SK-N-SH (cell line): ENCODE data around the gene PRMT3. TPM values are rescaled to one million over a fixed set of nuclear protein-coding genes. Genes with fewer than 3 reads are reported as not detected.

Source experiments
- CTCF ChIA-PET: fragments of 300-600, 350-600 bp; formaldehyde crosslinking; extraction: SDS; loops from one replicate; lab custom pipeline; 2021; lab: Yijun Ruan, JAX
- POLR2A ChIA-PET: fragments of 350-600 bp; sonication (Branson Sonifier 250); formaldehyde crosslinking; extraction: SDS; loops from one replicate; lab custom pipeline; 2020; ENCODE audit warnings: antibody characterized with exemption, inconsistent platforms; lab: Yijun Ruan, JAX
- DNase-seq: peaks from one replicate; pipeline ENCODE4 v3.0.0; 2012
- H2AFZ ChIP-seq: fragments of 200-600 bp; sonication (generic); 2 replicates; pipeline ENCODE4 v1.8.1; 2016; ENCODE audit warnings: antibody characterized with exemption, mild to moderate bottlenecking, low read depth
- H3F3A ChIP-seq: fragments of 200-600 bp; sonication (generic); replicated peaks from 2 replicates; pipeline ENCODE3; 2016; ENCODE audit warnings: antibody characterized with exemption, mild to moderate bottlenecking; ENCODE audit not compliant: insufficient read depth
- H3K27ac ChIP-seq, 2 experiments: fragments of 200-500 bp in 1 of 2; fragments of 200-600 bp in 1 of 2; sonication (Bioruptor generic) in 1 of 2; sonication (generic), shearing (Covaris generic) in 1 of 2; 2 replicates each; pipeline versions ENCODE4 v1.5.1 to v1.6.1; 2014 to 2016; ENCODE audit warnings: low read depth in 2 of 2, inconsistent platforms in 1 of 2, low read length in 1 of 2, mild to moderate bottlenecking in 1 of 2, mixed read lengths in 1 of 2
- H3K27me3 ChIP-seq: fragments of 200-600 bp; sonication (generic), shearing (Covaris generic); 2 replicates; pipeline ENCODE4 v1.6.1; 2016; ENCODE audit warnings: mixed run types; ENCODE audit not compliant: insufficient read depth
- H3K36me3 ChIP-seq, 2 experiments: fragments of 200-500 bp in 1 of 2; fragments of 200-600 bp in 1 of 2; sonication (Bioruptor generic) in 1 of 2; sonication (generic) in 1 of 2; replicated peaks in 1 of 2; 2 replicates each; pipeline versions ENCODE3 to v1.5.1; 2014 to 2016; ENCODE audit warnings: low read length in 1 of 2, mild to moderate bottlenecking in 1 of 2; ENCODE audit not compliant: insufficient read depth in 2 of 2, control insufficient read depth in 1 of 2
- H3K4me1 ChIP-seq, 2 experiments: fragments of 200-500 bp in 1 of 2; fragments of 200-600 bp in 1 of 2; sonication (Bioruptor generic) in 1 of 2; sonication (generic), shearing (Covaris generic) in 1 of 2; 2 replicates each; pipeline versions ENCODE4 v1.5.1 to v1.6.1; 2014 to 2016; ENCODE audit warnings: low read depth in 1 of 2, low read length in 1 of 2, mixed run types in 1 of 2; ENCODE audit not compliant: insufficient read depth in 2 of 2, control insufficient read depth in 1 of 2
- H3K4me2 ChIP-seq: fragments of 200-600 bp; sonication (generic), shearing (Covaris generic); 2 replicates; pipeline ENCODE4 v1.6.1; 2017; ENCODE audit warnings: mixed run types
- H3K4me3 ChIP-seq, 2 experiments: fragments of 200-500 bp in 1 of 2; fragments of 200-600 bp in 1 of 2; sonication (Bioruptor generic) in 1 of 2; sonication (generic), shearing (Covaris generic) in 1 of 2; 2 replicates each; pipeline versions ENCODE4 v1.5.1 to v1.8.1; 2014 to 2016; ENCODE audit warnings: low read depth in 2 of 2, inconsistent platforms in 1 of 2, low read length in 1 of 2, mild to moderate bottlenecking in 1 of 2, mixed read lengths in 1 of 2, moderate library complexity in 1 of 2
- H3K79me2 ChIP-seq: fragments of 200-600 bp; sonication (generic); 2 replicates; pipeline ENCODE4 v1.8.1; 2017; ENCODE audit warnings: mild to moderate bottlenecking; ENCODE audit not compliant: insufficient read depth
- H3K9ac ChIP-seq: fragments of 200-600 bp; sonication (generic); 2 replicates; pipeline ENCODE4 v1.6.1; 2017; ENCODE audit warnings: mixed run types
- H3K9me2 ChIP-seq: fragments of 200-600 bp; sonication (generic); 2 replicates; pipeline ENCODE4 v1.6.1; 2017; ENCODE audit warnings: mixed run types
- H3K9me3 ChIP-seq: fragments of 200-600 bp; sonication (generic); 2 replicates; pipeline ENCODE4 v1.6.1; 2017; ENCODE audit warnings: mixed run types, mild to moderate bottlenecking, moderate library complexity
- H4K20me1 ChIP-seq: fragments of 200-600 bp; sonication (generic); 2 replicates; pipeline ENCODE4 v1.6.1; 2017; ENCODE audit warnings: mild to moderate bottlenecking, mixed run types; ENCODE audit not compliant: insufficient read depth
- CHD2 ChIP-seq: fragments of 150-350 bp; IDR thresholded peaks from 2 replicates; pipeline ENCODE4 v1.6.1; 2018; ENCODE audit warnings: low read length; ENCODE audit not compliant: partially characterized antibody
- CTCF ChIP-seq: fragments of 200-600 bp; sonication (generic); IDR thresholded peaks from 2 replicates; pipeline ENCODE4 v1.6.1; 2017; ENCODE audit warnings: antibody characterized with exemption, mild to moderate bottlenecking, moderate library complexity
- EP300 ChIP-seq, 2 experiments: IDR thresholded peaks; 2 replicates each; pipeline versions ENCODE4 v1.4.0 to v1.6.1; 2012; ENCODE audit warnings: borderline replicate concordance in 1 of 2, low read depth in 1 of 2, low read length in 1 of 2
- FOXJ3 ChIP-seq: sonication (generic); formaldehyde crosslinking; IDR thresholded peaks from 2 replicates; pipeline ENCODE4 v1.5.1; 2020; ENCODE audit warnings: mild to moderate bottlenecking, missing genetic modification reagents
- GABPA ChIP-seq: IDR thresholded peaks from 2 replicates; pipeline ENCODE4 v1.4.0; 2012; ENCODE audit warnings: low read depth, mild to moderate bottlenecking
- GATA2 ChIP-seq: sonication (generic); formaldehyde crosslinking; IDR thresholded peaks from 2 replicates; pipeline ENCODE4 v1.5.0; 2020; ENCODE audit warnings: mild to moderate bottlenecking, missing genetic modification reagents
- MXI1 ChIP-seq: IDR thresholded peaks from 2 replicates; pipeline ENCODE4 v1.6.1; 2012; ENCODE audit warnings: mild to moderate bottlenecking, low read depth, low read length, improper control_type of control experiment
- RAD21 ChIP-seq: IDR thresholded peaks from 2 replicates; pipeline ENCODE4 v1.6.1; 2012; ENCODE audit warnings: mild to moderate bottlenecking, low read length
- RCOR1 ChIP-seq: fragments of 150-350 bp; IDR thresholded peaks from 2 replicates; pipeline ENCODE4 v1.6.1; 2017; ENCODE audit warnings: antibody characterized with exemption, low read length
- RXRA ChIP-seq: IDR thresholded peaks from 2 replicates; pipeline ENCODE4 v1.4.0; 2012; ENCODE audit warnings: low read depth, mild to moderate bottlenecking, borderline replicate concordance
- TCF12 ChIP-seq: IDR thresholded peaks from 2 replicates; pipeline ENCODE4 v1.4.0; 2012
- WGBS: methylation state at CpG from one replicate; pipeline ENCODE4 v1.1.6; 2017; ENCODE audit warnings: low lambda C conversion rate; 5-methylcytosine and 5-hydroxymethylcytosine counted together
- polyA plus RNA-seq, 3 experiments: library from polyadenylated mRNA; depleted of rRNA; stranded (reverse); fragments of >200 nt; gene quantifications; 2 replicates each; pipeline ENCODE4 v1.2.3, GENCODE V29; 2012
- TF ChIP-seq, protein P1 (sequence below): IDR thresholded peaks from 2 replicates; pipeline ENCODE4 v1.4.0; 2012; ENCODE audit warnings: low read depth, borderline replicate concordance

Gene PRMT3
- polyA plus RNA-seq, 1 of the 3 experiments (the other 2 are of a cell fraction), result 10.8 TPM

- Histone ChIP-seq H3K36me3 (no peaks in the 10 kb centered on the region), H4K20me1 (no peaks in the 10 kb centered on the region), H3K27me3 (no peaks in the 10 kb centered on the region), H3K27ac (peak overlapping the region in 1 of 2 experiments; percentile 85; a peak in 2 of 4 replicates), H3K4me3 (no peak overlapping the region), H2AFZ (no peak overlapping the region), H3F3A (no peaks in the 10 kb centered on the region)
- WGBS, result 61% methylated on average over 3 of the region's 3 CpGs
- POLR2A ChIA-PET, result no interaction called here
- TF ChIP-seq TCF12 (no peak), RXRA (no peak)
- TF ChIP-seq, protein P1, sequence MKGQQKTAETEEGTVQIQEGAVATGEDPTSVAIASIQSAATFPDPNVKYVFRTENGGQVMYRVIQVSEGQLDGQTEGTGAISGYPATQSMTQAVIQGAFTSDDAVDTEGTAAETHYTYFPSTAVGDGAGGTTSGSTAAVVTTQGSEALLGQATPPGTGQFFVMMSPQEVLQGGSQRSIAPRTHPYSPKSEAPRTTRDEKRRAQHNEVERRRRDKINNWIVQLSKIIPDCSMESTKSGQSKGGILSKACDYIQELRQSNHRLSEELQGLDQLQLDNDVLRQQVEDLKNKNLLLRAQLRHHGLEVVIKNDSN, result no peak
- TF ChIP-seq, all 33 proteins: peak for 0
- Histone ChIP-seq H3K4me1 (peaks cover 0 to 17% of the 10 kb centered on the region in 2 experiments; a peak in 2 of 4 replicates), H3K79me2 (no peaks in the 10 kb centered on the region), H3K9ac (no peak overlapping the region), H3K9me2 (no peaks in the 10 kb centered on the region), H3K9me3 (no peaks in the 10 kb centered on the region), H3K4me2 (no peak overlapping the region)
- no peak for DNase-seq
- CTCF ChIA-PET, result interaction anchor here (1.0 to 1.9 kb wide), 2 partner anchors 72 to 73 kb away, joined by 3 to 8 read pairs; no protein-coding TSS in a partner anchor
Measured at GRCh38 chr11:20536365-20536764, 148.8 kb downstream of the PRMT3 start.

- H3F3A ChIP-seq, result no peaks in the 10 kb centered on the region
- peak; percentile 92 for TF ChIP-seq RCOR1
- peak; percentile 19 for TF ChIP-seq RAD21
- peak; percentile 91 for TF ChIP-seq GATA2 (CRISPR knock-in tag)
- TF ChIP-seq MXI1, result peak; percentile 71
- peak; percentile 74 for TF ChIP-seq CHD2
- no peak for TF ChIP-seq GABPA
- peak in 1 of 2 experiments; percentile 87; a peak in 2 of 4 replicates for TF ChIP-seq EP300 (IDR thresholded peaks at IDR 0.05; ENCODE audit: borderline replicate concordance in 1 of 2, low read depth in 1 of 2, low read length in 1 of 2)
- TF ChIP-seq FOXJ3 (CRISPR knock-in tag), result peak; percentile 75; the same call in 1 of the 2 replicates
- TF ChIP-seq CTCF, result no peak
- H3K4me2 ChIP-seq, result no peak overlapping the region
- ChIA-PET POLR2A (no interaction called here), CTCF (interaction anchor here (1.0 to 1.9 kb wide), 3 partner anchors 65 to 73 kb away, joined by 3 to 8 read pairs (median 3); no protein-coding TSS in a partner anchor)
- H3K9me3 ChIP-seq, result no peaks in the 10 kb centered on the region
- H3K4me1 ChIP-seq, result peaks cover 0 to 19% of the 10 kb centered on the region in 2 experiments; a peak in 2 of 4 replicates
- no peaks in the 10 kb centered on the region for H3K27me3 ChIP-seq
- H4K20me1 ChIP-seq, result no peaks in the 10 kb centered on the region
- H3K4me3 ChIP-seq, result no peak overlapping the region
- peak overlapping the region in 1 of 2 experiments; percentile 85; a peak in 2 of 4 replicates for H3K27ac ChIP-seq
- H2AFZ ChIP-seq, result no peak overlapping the region
- H3K79me2 ChIP-seq, result no peaks in the 10 kb centered on the region
- no peak overlapping the region for H3K9ac ChIP-seq
- no peaks in the 10 kb centered on the region for H3K36me3 ChIP-seq
- WGBS, result 33% methylated on average over 1 of the region's 1 CpG
- no peaks in the 10 kb centered on the region for H3K9me2 ChIP-seq
- peak; percentile 46 for DNase-seq
Measured at GRCh38 chr11:20536784-20537183, 149.3 kb downstream of the PRMT3 start.
